ENCODE results near the gene XPNPEP2. TPM values are rescaled to one million over a fixed set of nuclear protein-coding genes. Genes with fewer than 3 reads are reported as not detected.

The XPNPEP2 gene
- total RNA-seq, 1 experiment from 2014 or later = not detected

DNA sequence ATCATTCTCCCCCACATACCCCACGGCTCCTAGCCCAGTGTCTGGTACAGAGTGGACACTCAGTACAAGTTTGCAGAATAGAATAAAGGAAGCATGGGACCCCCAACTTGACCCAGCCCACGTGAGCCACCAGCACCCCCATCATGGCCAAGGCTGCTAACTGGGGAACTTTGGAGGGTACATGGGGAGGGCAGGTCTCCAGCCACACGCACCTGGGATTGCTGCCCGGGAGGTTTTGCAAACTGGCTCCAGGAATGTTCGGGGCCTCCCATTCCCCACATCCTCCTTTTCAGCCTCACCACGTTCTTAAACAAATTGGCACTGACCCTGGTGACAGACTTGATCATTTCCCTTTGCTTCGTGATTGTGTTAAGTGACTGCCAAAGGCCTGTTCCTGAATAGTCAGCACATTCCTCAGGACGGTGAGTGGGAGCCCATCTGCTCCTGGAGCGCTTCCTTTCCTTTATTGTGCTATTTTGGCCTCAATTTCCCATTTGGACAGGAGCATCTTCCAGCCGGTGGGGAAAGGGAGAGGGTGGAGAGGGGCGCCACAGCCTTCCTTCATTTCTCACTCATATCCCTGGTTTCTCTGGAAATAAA, 18.7 kb upstream of the XPNPEP2 start:
- H3F3A ChIP-seq (ENCODE audit: insufficient read depth, low read depth) = peaks cover 4% of the 10 kb centered on the region; the same call in 1 of the 2 replicates
- no peak overlapping the region for H3K27ac ChIP-seq
- ChIA-PET CTCF (no interaction called here), POLR2A (ENCODE audit: unreplicated experiment) (no interaction called here)
- DNase-seq = no peak
- H3K9me2 ChIP-seq (ENCODE audit: insufficient read depth) = no peaks in the 10 kb centered on the region
- H3K79me2 ChIP-seq (ENCODE audit: low read depth) = no peaks in the 10 kb centered on the region
- intact Hi-C loops (cut with micrococcal nuclease; ENCODE audit: unreplicated experiment) = no loop called here
- BruUV-seq (replicated peaks) = no TSS peak
- no peak overlapping the region for H2AFZ ChIP-seq
- no peaks in the 10 kb centered on the region for H3K36me3 ChIP-seq (ENCODE audit: low read depth)
- no peaks in the 10 kb centered on the region; the same call in 1 of the 2 replicates for H3K27me3 ChIP-seq (ENCODE audit: insufficient read depth, low read depth)
- H4K20me1 ChIP-seq (ENCODE audit: insufficient read depth) = no peaks in the 10 kb centered on the region
- H3K4me2 ChIP-seq = no peak overlapping the region
- 0 out of 2 replicates have a peak, but pooled peaks cover 4% of the 10 kb centered on the region for H3K4me1 ChIP-seq (replicated peaks; ENCODE audit: insufficient read depth)
- H3K9me3 ChIP-seq (ENCODE audit: insufficient read depth, low read depth) = no peaks in the 10 kb centered on the region; the same call in 1 of the 2 replicates
- no peak overlapping the region for H3K4me3 ChIP-seq
- TF ChIP-seq EZH2 (IDR thresholded peaks at IDR 0.05; ENCODE audit: low read depth) = no peak
- no peak for TF ChIP-seq CTCF (conservative IDR thresholded peaks at IDR 0.05)

DNA sequence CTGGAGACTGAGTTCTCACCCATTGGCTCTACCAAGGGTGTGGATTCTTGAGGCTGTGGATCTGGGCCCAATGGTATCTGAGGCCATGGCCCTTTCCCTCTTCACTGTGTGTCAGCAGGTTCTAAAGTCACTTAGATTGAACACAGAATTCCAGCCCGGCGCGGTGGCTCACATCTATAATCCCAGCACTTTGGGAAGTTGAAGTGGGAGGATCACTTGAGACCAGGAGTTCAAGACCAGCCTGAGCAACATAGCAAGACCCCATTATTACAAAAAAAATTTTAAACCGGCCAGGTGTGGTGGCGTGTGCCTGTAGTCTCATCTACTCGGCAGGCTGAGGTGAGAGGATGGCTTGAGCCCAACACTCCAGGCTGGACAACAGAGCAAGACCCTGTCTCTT, 18.0 kb upstream of the XPNPEP2 start:
- TF ChIP-seq CTCF (conservative IDR thresholded peaks at IDR 0.05) (no peak), EZH2 (IDR thresholded peaks at IDR 0.05; ENCODE audit: low read depth) (no peak)
- Histone ChIP-seq H3K36me3 (ENCODE audit: low read depth) (no peaks in the 10 kb centered on the region), H3K4me2 (no peak overlapping the region), H4K20me1 (ENCODE audit: insufficient read depth) (no peaks in the 10 kb centered on the region), H3K4me1 (replicated peaks; ENCODE audit: insufficient read depth) (0 out of 2 replicates have a peak, but pooled peaks cover 4% of the 10 kb centered on the region), H3K79me2 (ENCODE audit: low read depth) (no peaks in the 10 kb centered on the region), H2AFZ (no peak overlapping the region), H3K9me2 (ENCODE audit: insufficient read depth) (no peaks in the 10 kb centered on the region), H3K27ac (no peak overlapping the region), H3F3A (ENCODE audit: insufficient read depth, low read depth) (peaks cover 4% of the 10 kb centered on the region; the same call in 1 of the 2 replicates), H3K9me3 (ENCODE audit: insufficient read depth, low read depth) (no peaks in the 10 kb centered on the region; the same call in 1 of the 2 replicates), H3K27me3 (ENCODE audit: insufficient read depth, low read depth) (no peaks in the 10 kb centered on the region; the same call in 1 of the 2 replicates), H3K4me3 (no peak overlapping the region)
- intact Hi-C loops (cut with micrococcal nuclease; ENCODE audit: unreplicated experiment) = no loop called here
- no TSS peak for BruUV-seq (replicated peaks)
- no peak for DNase-seq
- POLR2A ChIA-PET (ENCODE audit: unreplicated experiment) = no interaction called here
- CTCF ChIA-PET = no interaction called here

DNA sequence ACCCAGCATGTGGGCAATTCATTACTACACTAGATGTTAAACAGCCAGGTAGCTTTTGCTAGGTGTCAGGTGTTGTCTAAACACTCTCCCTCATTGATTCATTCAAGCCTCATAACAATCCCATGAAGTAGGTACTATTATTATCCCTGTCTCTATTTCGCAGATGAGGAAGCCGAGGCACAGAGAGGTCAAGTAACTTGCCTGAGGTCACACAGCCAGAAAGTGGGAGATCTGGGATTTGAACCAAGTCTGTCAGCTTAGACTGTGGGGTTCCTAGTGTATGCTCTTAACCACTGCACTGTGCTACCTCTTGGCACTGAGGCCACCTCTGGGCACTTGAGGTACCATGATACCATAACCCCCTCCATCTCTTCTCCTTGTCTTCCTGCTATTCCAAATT, 17.4 kb upstream of the XPNPEP2 start:
- Histone ChIP-seq H3K4me3 (no peak overlapping the region), H3K36me3 (ENCODE audit: low read depth) (no peaks in the 10 kb centered on the region), H3K27ac (no peak overlapping the region), H3K27me3 (ENCODE audit: insufficient read depth, low read depth) (no peaks in the 10 kb centered on the region; the same call in 1 of the 2 replicates), H3K4me2 (no peak overlapping the region), H3K9me2 (ENCODE audit: insufficient read depth) (no peaks in the 10 kb centered on the region), H2AFZ (no peak overlapping the region), H3K9me3 (ENCODE audit: insufficient read depth, low read depth) (no peaks in the 10 kb centered on the region; the same call in 1 of the 2 replicates), H4K20me1 (ENCODE audit: insufficient read depth) (no peaks in the 10 kb centered on the region), H3K79me2 (ENCODE audit: low read depth) (no peaks in the 10 kb centered on the region), H3F3A (ENCODE audit: insufficient read depth, low read depth) (peaks cover 4% of the 10 kb centered on the region; the same call in 1 of the 2 replicates), H3K4me1 (replicated peaks; ENCODE audit: insufficient read depth) (0 out of 2 replicates have a peak, but pooled peaks cover 4% of the 10 kb centered on the region)
- DNase-seq = no peak
- intact Hi-C loops (cut with micrococcal nuclease; ENCODE audit: unreplicated experiment) = no loop called here
- ChIA-PET CTCF (no interaction called here), POLR2A (ENCODE audit: unreplicated experiment) (no interaction called here)
- TF ChIP-seq EZH2 (IDR thresholded peaks at IDR 0.05; ENCODE audit: low read depth) (no peak), CTCF (conservative IDR thresholded peaks at IDR 0.05) (no peak)
- BruUV-seq (replicated peaks) = no TSS peak
